Hematopoietic multipotent progenitor cell treated with erythropoietin and hydrocortisone succinate and interleukin-3 and kit ligand, for 6 days (in vitro differentiated cells): ENCODE results near the gene PIN1.

Experiments used
- DNase-seq: peaks from one replicate; pipeline ENCODE4 v3.0.0-alpha.2; 2015

The PIN1 gene

DNA sequence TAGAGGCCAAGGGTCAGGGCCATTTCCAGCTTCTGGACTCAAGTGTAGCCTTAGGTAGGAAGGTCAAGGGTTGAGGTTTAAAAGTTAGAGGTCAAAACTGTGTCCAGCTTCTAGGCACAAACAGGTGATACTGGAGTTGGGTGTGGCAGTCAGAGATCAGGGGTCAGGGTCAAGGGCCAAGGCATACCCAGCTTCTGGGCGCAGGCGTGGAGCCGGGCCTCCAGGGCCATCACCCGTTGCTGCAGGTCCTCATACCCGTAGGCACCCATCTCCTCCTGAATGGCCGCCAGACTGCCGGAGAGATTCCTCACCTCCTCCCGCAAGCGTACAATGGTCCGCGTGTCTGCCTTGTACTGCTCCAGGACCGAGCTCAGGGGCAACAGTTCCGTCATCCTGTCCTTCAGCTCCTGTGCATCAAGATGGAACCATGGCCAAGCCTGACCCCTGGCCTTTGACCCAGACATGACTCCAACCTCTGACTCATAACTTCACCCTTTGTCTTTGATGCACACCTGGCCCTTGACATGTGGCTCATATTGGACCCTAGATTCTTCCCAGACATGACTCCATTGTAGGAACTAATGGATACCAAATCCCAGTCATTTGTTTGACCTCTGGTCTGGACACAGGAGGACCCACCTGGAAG, 22.1 kb downstream of the PIN1 start:
- DNase-seq = no peak

DNA sequence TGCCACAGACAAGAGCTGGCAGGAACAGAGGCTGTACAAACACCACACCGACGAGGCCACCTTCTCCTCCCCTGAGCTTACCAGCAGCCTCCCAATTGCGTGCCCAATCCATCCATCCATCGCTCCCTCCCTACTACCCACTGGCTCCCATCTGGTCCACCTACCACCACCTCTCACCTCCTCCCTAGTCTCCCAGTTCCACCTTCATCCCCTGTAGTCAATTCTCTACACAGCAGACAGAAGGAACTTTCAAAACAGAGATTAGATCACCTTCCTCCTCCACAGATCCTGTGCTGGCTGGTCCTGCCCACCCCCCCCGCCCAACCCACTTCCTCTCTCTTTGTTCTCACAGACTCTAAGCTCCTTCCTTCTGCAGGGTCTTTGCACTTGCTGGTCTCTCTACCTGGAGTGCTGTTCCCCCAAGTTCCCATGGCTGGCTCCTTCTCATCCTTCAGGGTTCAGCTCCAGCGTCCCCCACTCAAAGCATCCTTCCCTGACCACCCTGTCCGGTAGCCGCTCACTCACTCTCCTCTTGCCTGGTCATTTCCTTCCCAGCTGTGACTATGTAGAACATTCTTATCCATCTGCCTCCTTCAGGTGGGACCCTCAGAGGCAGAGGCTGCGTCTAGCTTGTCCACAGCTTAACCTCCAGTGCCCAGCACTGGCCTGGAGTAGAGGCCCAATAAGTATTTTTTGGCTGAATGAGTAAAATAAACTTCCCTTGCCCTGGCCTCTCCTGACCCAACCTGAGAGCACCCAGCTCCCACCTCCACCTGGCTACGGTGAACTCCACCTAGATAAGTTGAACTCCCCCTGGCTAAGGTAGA, 23.0 kb downstream of the PIN1 start:
- peak; percentile 49 for DNase-seq

DNA sequence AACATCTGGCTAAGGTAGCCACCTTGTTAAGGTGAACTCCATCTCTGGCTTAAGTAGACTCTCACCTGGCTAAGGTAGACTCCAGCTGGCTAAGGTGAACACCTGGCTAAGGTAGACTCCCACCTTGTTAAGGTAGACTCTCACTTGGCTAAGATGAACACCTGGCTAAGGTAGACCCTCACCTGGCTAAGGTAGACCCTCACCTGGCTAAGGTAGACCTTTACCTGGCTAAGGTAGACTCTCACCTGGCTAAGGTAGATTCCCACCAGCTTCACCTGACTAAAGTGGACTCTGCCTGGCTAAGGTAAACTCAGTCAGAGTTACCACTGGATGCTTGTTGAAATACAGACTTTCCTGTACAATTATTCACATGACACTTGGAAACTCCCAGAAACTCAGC, 23.6 kb downstream of the PIN1 start:
- no peak for DNase-seq

DNA sequence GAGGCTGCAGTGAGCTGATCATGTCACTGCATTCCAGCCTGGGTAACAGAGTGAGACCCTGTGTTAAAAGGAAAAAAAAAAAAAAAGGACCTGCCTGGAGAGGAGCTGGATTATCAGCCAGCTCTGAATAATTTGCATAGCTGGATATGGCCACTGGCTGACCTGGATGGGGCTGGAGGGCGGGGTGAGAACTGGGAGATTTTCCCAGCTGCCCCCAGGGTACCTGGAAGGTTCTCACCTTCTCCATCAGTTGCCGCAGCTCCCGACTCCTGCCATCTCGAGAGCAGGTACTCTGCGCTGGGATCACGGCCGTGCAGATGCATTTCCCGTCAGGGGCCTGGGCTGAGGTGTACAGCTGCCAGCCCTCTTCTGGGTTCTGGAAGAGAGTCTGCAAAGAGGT, 25.3 kb downstream of the PIN1 start:
- DNase-seq = no peak

DNA sequence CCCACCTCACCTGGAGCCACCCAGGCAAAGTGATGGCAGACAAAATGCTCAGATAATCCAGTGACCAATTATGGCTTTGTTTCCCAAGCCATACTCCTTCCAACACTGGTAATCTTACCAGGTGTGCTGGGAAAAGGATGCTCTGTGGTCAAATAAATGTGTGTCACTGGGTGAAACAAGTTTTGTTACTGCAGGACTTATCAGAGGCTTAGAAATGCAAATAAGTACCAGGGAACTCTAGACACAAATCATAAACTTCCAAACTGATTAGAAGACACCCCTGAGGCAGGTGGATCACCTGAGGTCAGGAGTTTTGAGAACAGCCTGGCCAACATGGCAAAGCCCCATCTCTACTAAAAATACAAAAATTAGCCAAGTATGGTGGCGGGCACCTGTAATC, 26.4 kb downstream of the PIN1 start:
- no peak for DNase-seq

DNA sequence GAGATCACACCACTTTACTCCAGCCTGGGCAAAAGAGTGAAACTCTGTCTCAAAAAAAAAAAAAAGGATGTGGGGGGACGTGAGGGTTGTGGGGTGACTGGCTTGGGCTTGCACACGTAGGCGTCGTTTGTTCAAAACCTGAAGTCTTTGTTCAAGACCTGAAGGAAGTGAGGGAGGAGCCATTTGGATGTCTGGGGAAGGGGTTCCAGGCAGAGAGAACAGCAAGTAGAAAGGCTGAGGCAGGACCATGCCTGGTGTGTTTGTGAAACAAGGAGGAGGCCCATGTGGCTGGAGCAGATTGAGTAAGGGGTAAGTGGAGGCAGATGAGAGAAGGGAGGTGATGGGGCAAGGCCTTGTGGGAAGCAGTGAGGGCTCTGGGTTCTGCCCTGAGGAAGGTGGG, 27.8 kb downstream of the PIN1 start:
- no peak for DNase-seq

DNA sequence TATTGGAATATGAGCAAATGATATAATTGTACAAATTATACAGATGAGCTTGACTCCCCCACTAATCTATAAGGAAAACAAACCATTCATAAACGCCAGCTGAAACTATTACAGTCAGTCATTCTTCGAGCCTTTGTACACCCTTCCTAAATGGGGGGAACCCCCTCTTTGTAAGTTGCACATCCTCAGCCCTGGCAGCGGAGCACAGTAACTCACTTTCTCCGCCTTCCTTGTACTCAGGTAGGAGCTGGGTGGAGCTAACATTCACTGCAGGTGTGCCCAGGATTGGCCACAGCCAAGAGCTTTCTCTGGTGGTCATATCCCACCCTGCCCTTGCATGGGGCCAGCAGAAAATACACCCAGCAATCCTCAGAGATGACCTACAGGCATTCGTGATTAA, 28.6 kb downstream of the PIN1 start:
- DNase-seq = no peak

DNA sequence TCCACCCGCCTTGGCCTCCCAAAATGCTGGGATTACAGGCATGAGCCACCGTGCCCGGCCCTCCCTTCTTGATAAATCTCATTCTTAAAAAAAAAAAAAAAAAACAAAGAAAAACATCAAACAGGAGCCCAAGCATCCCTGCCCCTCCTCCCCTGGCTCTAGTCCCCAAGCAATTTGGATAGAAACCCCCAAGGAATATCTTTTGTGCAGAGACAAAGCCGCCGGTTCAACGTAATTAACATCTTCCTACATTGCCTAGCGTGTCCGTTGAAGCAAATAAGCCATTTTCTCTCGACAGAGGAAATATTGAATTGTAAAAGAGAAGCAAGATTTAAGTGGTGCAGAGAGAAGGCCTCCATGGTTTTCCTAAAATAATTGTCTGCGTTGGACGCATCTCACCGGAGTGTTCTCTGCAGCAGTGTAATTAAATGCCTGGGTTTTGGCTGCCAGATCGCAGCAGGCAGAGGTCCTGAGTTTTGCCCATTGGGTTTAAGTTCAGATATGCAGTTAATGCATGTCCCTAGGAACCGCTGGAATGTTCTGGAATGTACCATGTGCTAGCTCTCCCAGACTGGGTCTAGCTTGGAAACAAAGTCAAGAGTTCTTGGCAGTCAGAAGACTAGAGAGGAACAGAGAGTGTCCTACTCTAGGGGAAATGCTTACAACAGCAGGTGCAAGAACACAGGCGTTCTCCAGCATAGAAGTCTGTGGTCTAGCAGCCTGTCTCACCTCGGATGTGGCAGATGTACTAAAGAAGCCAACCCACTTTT, 30.8 kb downstream of the PIN1 start:
- DNase-seq = no peak

DNA sequence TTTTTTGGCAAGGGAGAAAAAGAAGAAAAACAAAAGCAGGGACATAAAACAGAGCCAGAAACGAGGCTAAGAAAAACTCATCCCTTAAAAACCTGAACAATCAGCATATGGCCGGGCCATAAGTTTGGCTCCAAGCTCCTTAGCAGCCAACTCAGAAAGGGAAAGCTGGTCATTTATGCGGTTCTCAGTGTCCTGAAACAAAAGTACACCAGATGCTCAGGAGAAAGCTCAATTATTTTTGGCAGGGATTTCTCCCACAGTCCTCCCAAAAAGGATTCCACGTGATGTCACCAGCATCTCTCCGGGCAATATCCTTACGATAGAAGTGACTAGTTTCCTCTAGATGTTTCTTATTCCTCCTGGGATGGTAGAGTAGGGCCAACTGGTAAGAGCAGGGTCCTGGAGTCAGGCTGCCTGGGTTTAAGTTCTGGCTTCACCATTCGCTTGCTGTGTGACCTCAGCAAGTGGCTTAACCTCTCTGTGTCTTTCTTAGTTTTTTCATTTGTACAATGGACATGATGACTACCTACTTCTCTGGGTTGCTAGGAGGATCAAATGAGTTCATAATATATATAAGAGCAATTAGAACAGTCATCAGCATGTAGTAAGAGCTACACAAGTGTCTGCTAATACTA, 34.0 kb downstream of the PIN1 start:
- no peak for DNase-seq

DNA sequence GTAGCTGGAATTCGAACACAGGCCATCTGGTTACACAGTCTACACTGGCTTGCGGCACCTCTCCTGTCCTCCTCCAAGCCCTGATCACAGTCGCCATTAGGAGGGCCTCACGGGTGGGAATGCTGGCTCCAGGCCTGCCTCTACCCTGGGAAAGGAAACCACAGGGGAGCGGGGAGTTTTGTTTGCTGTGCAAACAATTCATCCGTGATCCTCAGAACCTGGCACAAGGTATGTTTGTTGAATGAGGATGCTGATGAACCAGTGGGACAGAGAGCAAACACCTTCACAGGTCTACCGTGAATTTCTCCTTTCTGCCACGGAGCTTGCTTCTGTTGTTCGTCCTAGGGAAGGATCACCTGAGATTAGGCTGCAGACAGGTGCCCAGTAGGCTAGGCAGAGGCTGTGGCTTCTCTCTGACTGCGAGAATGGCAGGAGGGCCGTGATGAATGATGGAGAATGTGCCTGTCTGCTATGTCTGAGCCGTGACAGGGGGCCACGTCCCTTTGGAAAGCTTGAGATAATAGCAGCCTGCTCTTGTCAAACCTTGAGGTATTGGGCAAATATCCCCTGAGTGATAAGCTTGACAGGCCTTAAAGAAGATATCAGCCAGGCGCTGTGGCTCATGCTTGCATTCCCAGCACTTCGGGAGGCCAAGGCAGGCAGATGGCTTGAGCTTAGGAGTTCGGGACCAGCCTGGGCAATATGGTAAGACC, 36.7 kb downstream of the PIN1 start:
- DNase-seq = no peak

DNA sequence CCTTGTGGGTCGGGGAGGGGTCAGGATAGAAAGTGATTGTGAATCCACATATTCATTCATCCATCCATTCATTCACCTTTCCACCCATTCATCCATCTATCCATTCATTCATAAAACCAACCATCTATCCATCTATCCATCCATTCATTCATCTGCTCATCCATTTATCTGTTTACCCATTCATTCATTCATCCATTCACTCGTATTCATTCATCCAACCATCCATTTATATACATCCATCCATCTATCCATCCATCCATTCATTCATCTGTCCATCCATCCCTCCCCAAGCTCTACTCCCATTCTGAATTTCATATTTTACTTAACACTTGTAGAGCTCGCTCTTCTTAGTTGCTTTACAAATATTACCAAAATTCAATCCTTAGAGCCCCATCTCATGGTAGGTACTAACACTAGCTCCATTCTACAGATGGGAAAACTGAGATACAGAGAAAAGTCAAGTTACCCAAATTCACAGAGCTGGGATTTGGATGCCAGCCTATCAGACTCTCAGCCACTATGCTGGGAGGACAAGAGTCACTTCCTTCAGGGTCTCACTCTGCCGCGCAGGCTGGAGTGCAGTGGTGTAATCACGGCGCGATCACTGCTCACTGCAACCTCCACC, 37.6 kb downstream of the PIN1 start:
- no peak for DNase-seq

DNA sequence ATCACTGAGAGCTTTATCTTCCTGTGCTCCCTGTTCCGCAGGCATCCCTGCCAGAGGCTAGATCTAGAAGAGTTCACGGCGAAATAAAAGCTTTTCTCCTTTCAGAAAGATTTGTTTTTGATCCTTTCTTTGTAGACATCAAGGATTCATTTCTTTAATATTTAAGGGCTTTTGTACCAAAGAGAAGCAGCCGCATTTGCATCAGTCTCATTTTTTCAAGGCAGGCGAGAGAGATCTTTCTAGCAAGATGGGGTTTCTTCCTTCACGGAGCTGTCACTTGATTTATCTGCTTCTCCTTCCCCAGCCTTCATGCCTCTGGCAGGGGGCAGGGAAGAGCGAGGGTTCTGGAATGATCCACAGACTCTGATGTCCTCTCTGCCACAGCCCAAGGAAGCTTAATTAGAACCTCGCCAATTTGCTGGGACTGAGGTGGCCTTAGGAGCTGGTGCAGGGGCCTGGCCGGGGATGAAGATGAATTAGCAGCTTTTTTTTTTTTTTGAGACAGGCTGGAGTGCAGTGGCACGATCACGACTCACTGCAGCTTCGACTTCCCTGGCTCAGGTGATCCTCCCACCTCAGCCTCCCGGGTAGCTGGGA, 40.0 kb downstream of the PIN1 start:
- DNase-seq = no peak

DNA sequence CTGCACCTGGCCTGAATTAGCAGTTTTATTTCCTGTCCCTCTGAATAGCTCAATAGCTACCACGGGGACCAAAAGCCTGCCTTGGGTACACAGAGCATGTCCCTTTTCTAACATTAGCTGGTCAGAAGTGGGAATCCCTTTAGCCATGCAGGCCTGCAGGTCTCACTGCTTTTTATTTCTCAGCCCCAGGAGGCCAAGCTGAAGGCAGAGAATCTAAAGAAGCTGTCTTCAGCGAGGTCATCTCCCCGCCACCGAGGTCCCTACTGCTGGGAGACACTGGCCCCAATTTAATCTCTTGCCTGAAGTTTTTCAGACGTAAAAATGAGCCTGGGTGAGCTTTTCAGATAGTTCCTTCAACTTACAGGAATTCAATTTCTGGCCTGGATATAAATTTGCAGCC, 40.7 kb downstream of the PIN1 start:
- no peak for DNase-seq

DNA sequence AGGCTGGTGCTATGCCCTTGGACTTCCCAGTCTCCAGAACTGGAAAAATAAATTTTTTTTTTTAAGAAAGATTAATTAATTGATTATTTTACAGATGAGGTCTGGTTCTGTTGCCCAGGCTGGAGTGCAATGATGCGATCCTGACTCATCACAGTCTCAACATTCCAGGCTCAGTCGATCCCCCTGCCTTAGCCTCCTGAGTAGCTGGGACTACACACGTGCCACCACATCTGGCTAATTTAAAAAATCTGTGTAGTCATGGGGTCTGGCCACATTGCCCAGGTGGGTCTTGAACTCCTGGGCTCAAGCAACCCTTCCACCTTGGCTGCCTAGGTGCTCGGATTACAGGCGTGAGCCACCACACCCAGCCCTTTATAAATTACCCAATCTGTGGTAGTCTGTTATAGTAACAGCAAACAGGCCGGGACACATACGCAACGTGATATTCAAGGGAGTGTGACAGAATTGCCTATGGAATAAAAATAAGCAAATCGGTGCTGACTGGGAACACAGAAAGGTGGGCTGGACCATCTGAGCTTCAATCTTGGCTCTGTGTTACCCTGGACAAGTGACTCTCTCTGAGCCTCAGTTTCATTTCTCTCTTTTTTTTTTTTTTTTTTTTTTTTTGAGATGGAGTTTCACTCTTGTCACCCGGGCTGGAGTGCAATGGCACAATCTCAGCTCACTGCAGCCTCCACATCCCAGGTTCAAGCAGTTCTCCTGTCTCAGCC, 42.8 kb downstream of the PIN1 start:
- DNase-seq = no peak

DNA sequence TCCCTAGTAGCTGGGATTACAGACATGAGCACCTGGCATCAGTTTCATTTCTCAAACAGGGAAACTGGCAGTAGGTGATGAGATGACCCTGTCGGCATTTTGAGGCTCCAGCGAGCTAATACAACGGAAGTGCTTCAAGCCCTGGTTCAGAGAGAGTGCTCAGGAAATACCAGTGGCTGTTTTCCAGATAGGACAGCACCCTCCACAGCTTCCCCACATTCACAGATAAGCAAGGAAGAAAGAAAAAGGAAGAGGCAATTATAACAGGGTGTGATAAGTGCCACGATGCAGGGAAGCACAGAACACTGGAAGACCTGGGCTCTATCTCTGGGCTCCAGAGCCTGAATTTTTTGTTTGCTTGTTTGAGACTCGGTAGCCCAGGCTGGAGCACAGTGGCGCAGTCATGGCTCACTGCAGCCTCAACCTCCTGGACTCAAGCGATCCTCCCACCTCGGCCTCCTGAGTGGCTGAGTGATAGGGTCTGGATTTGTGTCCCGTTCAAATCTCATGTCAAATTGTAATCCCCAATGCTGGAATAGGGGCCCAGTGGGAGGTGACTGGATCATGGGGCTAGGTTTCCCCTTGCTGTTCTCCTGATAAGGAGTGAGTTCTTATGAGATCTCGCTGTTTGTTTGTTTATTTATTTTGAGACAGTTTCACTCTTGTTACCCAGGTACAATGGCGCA, 43.5 kb downstream of the PIN1 start:
- no peak for DNase-seq

DNA sequence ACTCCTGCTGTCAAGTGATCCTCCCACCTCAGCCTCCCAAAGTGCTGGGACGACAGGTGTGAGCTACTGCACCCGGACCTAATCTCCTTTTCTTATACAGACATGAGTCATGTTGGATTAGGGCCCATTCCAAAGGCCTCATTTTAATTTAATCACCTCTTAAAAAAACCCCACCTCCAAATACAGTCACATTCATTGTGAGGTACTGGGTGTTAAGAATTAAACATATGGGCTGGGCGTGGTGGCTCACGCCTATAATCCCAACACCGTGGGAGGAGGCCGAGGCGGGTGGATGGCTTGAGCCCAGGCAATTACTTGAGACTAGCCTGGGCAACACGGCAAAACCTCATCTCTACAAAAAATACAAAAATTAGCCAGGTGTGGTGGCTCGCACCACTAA, 46.6 kb downstream of the PIN1 start:
- DNase-seq = peak; percentile 11

DNA sequence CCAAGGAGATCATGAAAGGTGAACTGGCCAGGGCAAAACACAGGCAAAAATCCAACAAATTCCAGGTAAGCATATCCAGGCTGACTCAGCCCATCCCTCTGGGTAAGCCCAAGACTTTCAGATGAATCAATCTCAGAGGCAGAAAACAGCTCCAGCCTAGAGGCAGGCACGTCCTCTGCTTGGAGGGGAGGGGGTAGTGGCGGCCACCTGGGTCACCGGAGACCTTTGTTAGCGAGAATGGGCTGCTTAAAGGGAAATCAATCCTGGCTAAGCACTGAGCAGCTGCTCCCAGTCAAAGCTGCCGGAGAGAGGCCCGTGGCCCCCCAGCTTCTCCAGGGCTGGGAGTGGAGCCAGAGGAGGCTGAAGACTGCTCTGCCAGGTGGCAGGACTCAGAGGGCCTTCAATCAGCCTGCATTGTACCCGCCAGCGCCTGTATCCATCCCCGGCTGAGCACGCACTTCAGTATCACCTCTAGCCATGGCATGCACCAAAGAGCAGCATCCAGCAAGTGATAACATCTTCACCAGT, 48.2 kb downstream of the PIN1 start:
- DNase-seq = no peak

DNA sequence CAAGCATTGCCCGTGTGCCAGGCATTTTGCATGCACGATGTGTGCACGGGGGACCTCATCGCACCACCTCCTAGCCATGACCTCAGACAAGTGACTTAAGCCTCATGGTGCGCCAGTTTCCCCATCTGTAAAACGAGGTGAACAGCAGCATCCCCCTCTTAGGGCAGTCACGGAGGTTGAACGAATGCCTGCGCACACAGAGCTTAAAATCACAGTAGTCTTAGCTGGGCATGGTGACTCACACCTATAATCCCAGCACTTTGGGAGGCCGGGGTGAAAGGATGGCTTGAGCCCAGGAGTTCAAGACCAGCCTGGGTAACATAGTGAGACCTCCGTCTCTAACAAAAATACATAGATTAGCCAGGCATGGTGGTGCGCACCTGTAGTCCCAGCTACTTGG, 48.6 kb downstream of the PIN1 start:
- no peak for DNase-seq

DNA sequence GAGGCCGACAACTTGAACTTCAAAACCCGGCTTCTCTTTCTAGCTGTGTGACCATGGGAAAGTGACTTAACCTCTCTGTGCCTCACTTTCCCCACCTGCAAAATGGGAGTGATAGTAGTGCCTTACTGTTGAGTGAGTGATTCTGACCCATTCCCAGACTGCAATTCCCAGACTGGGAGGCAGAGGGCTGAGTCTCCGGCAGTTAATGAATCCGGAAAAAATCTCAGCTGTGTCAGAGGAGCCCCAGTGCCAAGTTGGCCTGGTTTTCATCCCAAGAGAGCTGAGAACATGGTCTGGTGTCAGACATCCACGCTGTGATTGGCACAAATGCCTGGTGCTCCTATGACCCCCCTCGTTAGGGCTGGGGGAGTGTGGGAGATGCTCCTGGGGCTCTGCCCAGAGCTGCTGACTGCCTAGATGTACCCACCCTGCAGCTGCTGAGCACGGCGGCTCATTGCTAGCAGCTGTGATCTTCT, 50.0 kb downstream of the PIN1 start:
- no peak for DNase-seq
